Spleen (tissue), 11 donors: ENCODE results near the gene TNN. TPM values are rescaled to one million over a fixed set of nuclear protein-coding genes. Genes with fewer than 3 reads are reported as not detected.

Source experiments
- DNase-seq: peaks from one replicate; pipeline ENCODE4 v3.0.0-alpha.2; 2020
- H3K27ac ChIP-seq, 8 donors: fragments of 200-600 bp; sonication (generic) in 7 of 8; 1 replicate in 4 of 8; 2 replicates in 4 of 8; pipeline versions ENCODE4 v1.5.0 to v1.8.0; 2016 to 2021; ENCODE audit warnings: inconsistent platforms in 4 of 8, mild to moderate bottlenecking in 4 of 8, moderate library complexity in 1 of 8
- H3K27me3 ChIP-seq, 7 donors: fragments of 200-600 bp; sonication (generic) in 6 of 7; replicated peaks in 1 of 7; 1 replicate in 4 of 7; 2 replicates in 3 of 7; pipeline versions ENCODE4 v1.5.0 to v1.8.0; 2016 to 2021; ENCODE audit warnings: inconsistent platforms in 3 of 7, mild to moderate bottlenecking in 1 of 7
- H3K36me3 ChIP-seq, 6 donors: fragments of 200-600 bp; sonication (generic) in 5 of 6; 1 replicate in 4 of 6; 2 replicates in 2 of 6; pipeline versions ENCODE4 v1.5.0 to v1.8.0; 2016 to 2021; ENCODE audit warnings: inconsistent platforms in 2 of 6
- H3K4me1 ChIP-seq, 6 donors: fragments of 200-600 bp; sonication (generic) in 5 of 6; 1 replicate in 3 of 6; 2 replicates in 3 of 6; pipeline versions ENCODE4 v1.5.0 to v1.8.0; 2016 to 2021; ENCODE audit warnings: inconsistent platforms in 3 of 6
- H3K4me3 ChIP-seq, 8 donors: fragments of 200-600 bp; sonication (generic) in 7 of 8; 1 replicate in 4 of 8; 2 replicates in 4 of 8; pipeline versions ENCODE4 v1.5.0 to v1.8.0; 2016 to 2021; ENCODE audit warnings: inconsistent platforms in 4 of 8, mild to moderate bottlenecking in 4 of 8, moderate library complexity in 2 of 8
- H3K9me3 ChIP-seq, 8 donors: fragments of 200-600 bp; sonication (generic) in 7 of 8; 1 replicate in 4 of 8; 2 replicates in 4 of 8; pipeline versions ENCODE4 v1.5.0 to v1.8.0; 2016 to 2021; ENCODE audit warnings: inconsistent platforms in 4 of 8
- POLR2A ChIP-seq, 3 donors: fragments of 450-650 bp; IDR thresholded peaks; one replicate each; pipeline ENCODE4 v1.5.1; 2017; ENCODE audit warnings: antibody characterized with exemption in 3 of 3, mild to moderate bottlenecking in 1 of 3
- POLR2AphosphoS5 ChIP-seq, 3 donors: sonication (generic); formaldehyde crosslinking; IDR thresholded peaks; one replicate each; pipeline ENCODE4 v1.5.1; 2017; ENCODE audit warnings: antibody characterized with exemption in 3 of 3
- WGBS, 5 donors: extraction: QIAGEN DNeasy Blood & Tissue Kit in 3 of 5; methylation state at CpG; one replicate each; pipeline versions ENCODE4 v1.1.5 to v1.1.7; 2013 to 2018; 5-methylcytosine and 5-hydroxymethylcytosine counted together
- intact Hi-C: fragments of 100-400 bp; cut with DNase I; formaldehyde crosslinking; loops from one replicate; pipeline ENCODE4 v1.15.0; 2023; ENCODE audit warnings: low total_unique reads
- polyA plus RNA-seq, 3 donors: library from polyadenylated mRNA; stranded (reverse); fragments of 200-250 nt; gene quantifications; one replicate each; pipeline ENCODE4 v1.2.1, GENCODE V29; 2013
- total RNA-seq, 7 donors: library from RNA; depleted of rRNA in 3 of 7; stranded (reverse); fragments of >200 nt in 3 of 7; fragmentation: NEBNext Ultra II Directional in 4 of 7; extraction: Animal tissue kit (Norgen Biotek cat#: 25700) in 4 of 7; gene quantifications; one replicate each; pipeline versions ENCODE4 v1.1.0 to v1.2.1, GENCODE V29; 2016 to 2021
- TF ChIP-seq, protein P1 (sequence below), 11 experiments: fragments of 200-600 bp in 7 of 11; fragments of 450-650 bp in 4 of 11; sonication (generic) in 4 of 11; IDR thresholded peaks in 8 of 11; conservative IDR thresholded peaks in 3 of 11; 1 replicate in 7 of 11; 2 replicates in 4 of 11; pipeline versions ENCODE4 v1.4.0 to v1.8.0; 2016 to 2021; ENCODE audit warnings: antibody characterized with exemption in 11 of 11, inconsistent platforms in 4 of 11, mild to moderate bottlenecking in 1 of 11
- donor health status: healthy with polysubstance abuse.
- donor health status: DM: no; HTN: no; CAD: no; lungs with moderate emphysema.
- donor health status: DM: no; HTN: no; CAD: no.
- donor health status: Bipolar disorder and iron deficiency.
- donor health status: healthy.
- donor health status: DM: no; HTN: no; CAD: no.
- donor health status: DM: yes; HTN: yes; CAD: no.

The TNN gene
- total and polyA plus RNA-seq, 10 donors = 0.03 to 1.3 (median 0.37) TPM

DNA sequence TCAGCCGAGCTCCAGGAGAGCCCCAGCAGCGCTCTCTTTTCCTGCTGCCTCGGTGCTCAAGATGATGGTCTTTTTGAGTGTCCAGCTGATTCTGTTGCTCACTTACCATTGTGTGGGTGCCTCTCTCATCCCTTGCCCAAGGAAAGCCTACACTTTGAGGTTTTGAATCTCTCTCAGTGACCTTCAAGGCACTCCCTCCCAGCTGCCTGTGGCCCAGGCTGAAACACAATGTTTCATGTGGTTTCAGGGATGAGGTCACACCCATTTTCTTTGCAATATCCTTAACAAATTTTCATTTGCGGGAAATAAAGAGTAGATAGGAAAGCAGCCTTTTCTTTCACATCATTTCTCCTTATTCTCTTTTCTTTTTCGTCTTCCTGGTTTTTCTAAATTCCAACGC lies 31.8 kb upstream of the TNN start:
- intact Hi-C loops = no loop called here
- no peaks in the 10 kb centered on the region for H3K4me1 ChIP-seq

GRCh38 chr1:175036476-175036875 lies 31.2 kb upstream of the TNN start:
- DNase-seq = no peak
- intact Hi-C loops = no loop called here
- Histone ChIP-seq H3K9me3 (no peaks in the 10 kb centered on the region), H3K27ac (no peak overlapping the region), H3K4me1 (no peaks in the 10 kb centered on the region), H3K4me3 (no peak overlapping the region), H3K36me3 (no peaks in the 10 kb centered on the region), H3K27me3 (no peaks in the 10 kb centered on the region)
- TF ChIP-seq POLR2AphosphoS5 (IDR thresholded peaks at IDR 0.05) (no peak), POLR2A (IDR thresholded peaks at IDR 0.05) (no peak)
- TF ChIP-seq, protein P1, sequence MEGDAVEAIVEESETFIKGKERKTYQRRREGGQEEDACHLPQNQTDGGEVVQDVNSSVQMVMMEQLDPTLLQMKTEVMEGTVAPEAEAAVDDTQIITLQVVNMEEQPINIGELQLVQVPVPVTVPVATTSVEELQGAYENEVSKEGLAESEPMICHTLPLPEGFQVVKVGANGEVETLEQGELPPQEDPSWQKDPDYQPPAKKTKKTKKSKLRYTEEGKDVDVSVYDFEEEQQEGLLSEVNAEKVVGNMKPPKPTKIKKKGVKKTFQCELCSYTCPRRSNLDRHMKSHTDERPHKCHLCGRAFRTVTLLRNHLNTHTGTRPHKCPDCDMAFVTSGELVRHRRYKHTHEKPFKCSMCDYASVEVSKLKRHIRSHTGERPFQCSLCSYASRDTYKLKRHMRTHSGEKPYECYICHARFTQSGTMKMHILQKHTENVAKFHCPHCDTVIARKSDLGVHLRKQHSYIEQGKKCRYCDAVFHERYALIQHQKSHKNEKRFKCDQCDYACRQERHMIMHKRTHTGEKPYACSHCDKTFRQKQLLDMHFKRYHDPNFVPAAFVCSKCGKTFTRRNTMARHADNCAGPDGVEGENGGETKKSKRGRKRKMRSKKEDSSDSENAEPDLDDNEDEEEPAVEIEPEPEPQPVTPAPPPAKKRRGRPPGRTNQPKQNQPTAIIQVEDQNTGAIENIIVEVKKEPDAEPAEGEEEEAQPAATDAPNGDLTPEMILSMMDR (IDR thresholded peaks at IDR 0.05 in 8 of 11, conservative IDR thresholded peaks at IDR 0.05 in 3 of 11) = no peak
- 63 to 81% (median 74%) methylated on average over 3 of the region's 3 CpGs for WGBS, 5 donors

More for the DNA sequence above, 31.8 kb upstream of the TNN start:
- Histone ChIP-seq H3K27ac (no peak overlapping the region), H3K27me3 (no peaks in the 10 kb centered on the region), H3K36me3 (no peaks in the 10 kb centered on the region), H3K4me3 (no peak overlapping the region), H3K9me3 (no peaks in the 10 kb centered on the region)
- DNase-seq = no peak
- no peak for TF ChIP-seq POLR2AphosphoS5 (IDR thresholded peaks at IDR 0.05)
- no peak for TF ChIP-seq POLR2A (IDR thresholded peaks at IDR 0.05)
- TF ChIP-seq, protein P1 (IDR thresholded peaks at IDR 0.05 in 8 of 11, conservative IDR thresholded peaks at IDR 0.05 in 3 of 11) = no peak
- WGBS, 5 donors = 87 to 90% (median 88%) methylated on average over 6 of the region's 6 CpGs

GRCh38 chr1:175037416-175037815 lies 30.2 kb upstream of the TNN start:
- TF ChIP-seq, protein P1 (IDR thresholded peaks at IDR 0.05 in 8 of 11, conservative IDR thresholded peaks at IDR 0.05 in 3 of 11) = no peak
- intact Hi-C loops = no loop called here
- no peak overlapping the region for H3K4me3 ChIP-seq
- no peak overlapping the region for H3K27ac ChIP-seq
- no peaks in the 10 kb centered on the region for H3K27me3 ChIP-seq
- DNase-seq = no peak
- no peaks in the 10 kb centered on the region for H3K9me3 ChIP-seq
- no peaks in the 10 kb centered on the region for H3K4me1 ChIP-seq
- WGBS, 5 donors = 54 to 65% (median 59%) methylated on average over 7 of the region's 7 CpGs
- H3K36me3 ChIP-seq = no peaks in the 10 kb centered on the region

- Histone ChIP-seq H3K27me3 (peaks cover 0 to 7% (median 0%) of the 10 kb centered on the region in 7 donors), H3K36me3 (no peaks in the 10 kb centered on the region), H3K9me3 (no peaks in the 10 kb centered on the region), H3K27ac (no peak overlapping the region), H3K4me3 (no peak overlapping the region), H3K4me1 (no peaks in the 10 kb centered on the region)
- TF ChIP-seq, protein P1 (IDR thresholded peaks at IDR 0.05 in 8 of 11, conservative IDR thresholded peaks at IDR 0.05 in 3 of 11) = no peak
- TF ChIP-seq POLR2AphosphoS5 (IDR thresholded peaks at IDR 0.05) (no peak), POLR2A (IDR thresholded peaks at IDR 0.05) (no peak)
- intact Hi-C loops = no loop called here
- WGBS, 5 donors = 72 to 92% (median 80%) methylated on average over 4 of the region's 4 CpGs
- no peak for DNase-seq
Measured at GRCh38 chr1:175040324-175040879, 27.2 kb upstream of the TNN start.
